NCI-H1092 (cell line): Measurements from ENCODE around the gene SLC5A5.

ENCODE experiments used
- DNase-seq: peaks from one replicate; lab custom pipeline; 2025; lab: John Stamatoyannopoulos, UW

The SLC5A5 gene

GRCh38 chr19:17871878-17872250 lies at the start of gene SLC5A5:
SLC5A5 (plus strand) TSS chr19:17871945; CDS start chr19:17872320, 375 bp downstream.
- no peak for DNase-seq

- DNase-seq, result no peak
Measured at GRCh38 chr19:17824339-17824738, 47.4 kb upstream of the SLC5A5 start.

GRCh38 chr19:17826508-17827056 lies 45.2 kb upstream of the SLC5A5 start:
- no peak for DNase-seq

- peak; percentile 9 for DNase-seq
Measured at GRCh38 chr19:17829855-17830566, 41.7 kb upstream of the SLC5A5 start.

GRCh38 chr19:17830567-17831418 lies 41.0 kb upstream of the SLC5A5 start:
- peak; percentile 60 for DNase-seq

GRCh38 chr19:17831419-17831888 lies 40.3 kb upstream of the SLC5A5 start:
- DNase-seq, result no peak

GRCh38 chr19:17832443-17833208 lies 39.1 kb upstream of the SLC5A5 start:
- DNase-seq, result no peak

- DNase-seq, result no peak
Measured at GRCh38 chr19:17834350-17835181, 37.2 kb upstream of the SLC5A5 start.

- DNase-seq, result no peak
Measured at GRCh38 chr19:17835182-17836006, 36.4 kb upstream of the SLC5A5 start.

- DNase-seq, result no peak
Measured at GRCh38 chr19:17836530-17836929, 35.2 kb upstream of the SLC5A5 start.

- DNase-seq, result no peak
Measured at GRCh38 chr19:17837972-17838371, 33.8 kb upstream of the SLC5A5 start.

- no peak for DNase-seq
Measured at GRCh38 chr19:17840019-17840418, 31.7 kb upstream of the SLC5A5 start.

GRCh38 chr19:17841371-17841809 lies 30.4 kb upstream of the SLC5A5 start:
- DNase-seq, result no peak

- peak; percentile 84 for DNase-seq
Measured at GRCh38 chr19:17841810-17842662, 29.7 kb upstream of the SLC5A5 start.

GRCh38 chr19:17842663-17843291 lies 29.0 kb upstream of the SLC5A5 start:
- no peak for DNase-seq

GRCh38 chr19:17843292-17843827 lies 28.4 kb upstream of the SLC5A5 start:
- DNase-seq, result no peak

GRCh38 chr19:17843908-17844490 lies 27.7 kb upstream of the SLC5A5 start:
- no peak for DNase-seq

GRCh38 chr19:17846146-17846545 lies 25.6 kb upstream of the SLC5A5 start:
- DNase-seq, result no peak
